Stimulated activated CD8-positive, alpha-beta memory T cell treated with anti-CD3 and anti-CD28 coated beads, Interleukin-15, amount 100 ng/mL, for 48 hours (primary cell): ENCODE measurements around the gene THADA.
"Not testable (repeated sequence)": the region's sequence is repeated elsewhere in the genome, so short reads cannot be mapped to it uniquely, and the experiment has no call there.

Source experiments
- DNase-seq, 2 donors: peaks; one replicate each; pipeline ENCODE4 v3.0.0-alpha.2; 2020; ENCODE audit warnings: low read depth in 2 of 2

Gene THADA

GRCh38 chr2:43412114-43412753, 183.6 kb downstream of the THADA start:
- no peak for DNase-seq

DNA sequence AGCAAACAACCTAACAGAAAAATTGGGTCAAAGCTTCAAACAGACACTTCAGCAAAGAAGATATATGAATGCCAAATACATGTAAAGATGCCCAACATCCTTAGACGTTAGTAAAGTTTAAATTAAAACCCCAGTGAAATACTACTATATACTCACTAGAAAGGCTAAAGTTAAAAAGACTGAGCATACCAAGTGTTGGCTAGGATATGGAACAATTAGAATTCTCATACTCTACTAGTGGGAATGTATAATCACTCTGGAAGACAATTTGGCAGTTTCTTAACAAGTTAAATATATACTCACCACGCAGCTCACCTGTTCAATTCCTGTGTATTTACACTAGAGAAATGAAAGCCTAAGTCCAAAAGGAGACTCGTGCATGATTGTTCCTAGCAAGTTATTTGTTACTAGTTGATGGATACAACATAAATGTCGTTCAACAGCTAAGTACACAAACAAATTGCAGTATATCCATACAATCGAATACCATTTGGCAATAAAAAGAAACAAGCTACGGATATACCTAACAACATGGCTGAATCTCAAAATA, 185.7 kb downstream of the THADA start:
- DNase-seq, result no peak

- no peak for DNase-seq
Measured at GRCh38 chr2:43408407-43409160, 187.3 kb downstream of the THADA start.

- DNase-seq, result no peak
Measured at GRCh38 chr2:43407935-43408334, 187.9 kb downstream of the THADA start.

GRCh38 chr2:43406651-43407279, 189.1 kb downstream of the THADA start:
- DNase-seq, result no peak

GRCh38 chr2:43405829-43406228, 190.0 kb downstream of the THADA start:
- DNase-seq, result no peak

DNA sequence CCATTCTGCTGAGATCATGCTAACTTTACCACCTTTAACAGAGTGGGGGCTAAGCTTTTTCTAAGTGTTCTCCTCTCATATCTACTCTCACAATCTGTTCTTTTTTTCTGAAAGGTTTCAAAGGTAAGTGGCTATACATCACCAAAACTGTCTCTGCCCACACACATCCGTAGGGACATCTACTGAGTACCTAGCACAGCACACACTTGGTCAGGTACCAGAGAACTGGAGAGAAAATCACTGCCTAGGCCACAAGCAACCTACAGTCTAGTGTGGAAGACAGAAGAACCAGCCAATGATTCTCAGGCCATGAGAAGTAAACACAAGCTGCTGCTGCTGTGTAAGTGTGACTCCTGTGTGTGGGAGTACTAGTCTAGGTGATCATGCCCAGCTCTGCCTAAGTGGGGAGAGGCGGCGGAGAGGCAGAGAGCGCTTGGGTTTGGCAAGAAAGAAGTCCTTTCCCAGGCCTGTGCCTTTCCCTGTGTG, 193.3 kb downstream of the THADA start:
- no peak for DNase-seq

- peak in 1 of 2 donors; percentile 22 for DNase-seq
Measured at GRCh38 chr2:43402002-43402401, 193.8 kb downstream of the THADA start.

GRCh38 chr2:43400508-43400907, 195.3 kb downstream of the THADA start:
- no peak for DNase-seq

GRCh38 chr2:43399515-43400264, 196.1 kb downstream of the THADA start:
- no peak for DNase-seq

DNA sequence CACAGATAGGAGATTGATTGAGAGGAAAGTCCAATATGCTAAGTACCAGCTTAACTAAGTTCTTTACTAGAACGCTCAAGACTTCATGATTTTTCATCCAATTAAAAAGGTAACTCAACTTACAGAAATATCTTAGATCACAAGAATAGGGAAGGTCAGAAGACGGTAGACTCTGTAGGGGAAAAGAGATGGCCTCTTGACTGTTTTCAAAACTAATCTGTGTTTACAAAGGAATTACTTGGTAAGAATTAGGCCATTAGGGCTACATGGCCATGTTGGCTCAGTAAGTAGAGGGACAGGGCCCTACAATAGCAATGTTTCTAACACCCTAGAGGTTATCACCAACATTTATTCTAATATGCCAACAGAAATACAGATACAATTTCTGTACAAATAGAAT, 196.7 kb downstream of the THADA start:
- DNase-seq, result no peak

DNA sequence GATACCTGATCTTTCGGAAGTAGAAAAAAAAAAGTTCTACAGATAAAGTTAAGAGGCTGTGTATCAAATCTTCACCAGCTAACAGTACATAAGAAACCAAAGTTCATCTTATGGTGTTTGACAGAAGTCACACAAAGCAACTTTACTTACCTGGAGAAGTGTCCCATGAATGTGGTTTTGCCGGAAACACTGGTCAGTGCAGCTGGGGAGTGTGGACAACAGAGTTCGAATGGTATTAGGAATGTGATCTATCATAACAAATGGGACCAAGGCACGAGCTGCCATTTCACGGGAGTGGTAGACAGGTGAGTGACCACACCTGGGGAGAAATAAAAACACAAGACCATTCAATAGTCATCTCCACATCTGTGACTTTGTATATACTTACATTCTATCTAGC, 198.0 kb downstream of the THADA start:
- no peak for DNase-seq

DNA sequence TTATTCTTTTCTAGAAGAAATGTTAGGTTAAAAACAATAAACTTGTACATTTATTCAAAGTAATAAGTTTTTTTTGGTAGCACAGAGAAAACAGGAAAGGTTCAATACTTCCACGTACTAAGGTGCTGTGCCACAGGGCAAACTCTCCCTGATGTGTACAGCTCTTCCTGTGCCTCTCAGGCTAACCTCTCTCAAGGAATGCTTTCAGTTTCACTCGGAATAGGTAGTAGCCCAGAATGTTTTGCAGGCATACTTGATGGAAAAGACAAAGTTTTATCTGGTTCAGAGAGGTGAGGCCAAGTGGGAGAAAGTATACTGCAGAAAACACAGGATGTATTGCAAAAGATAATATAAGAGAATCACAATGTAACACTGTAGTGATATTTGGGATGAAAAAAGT, 198.4 kb downstream of the THADA start:
- no peak for DNase-seq

- not testable (repeated sequence) for DNase-seq
Measured at GRCh38 chr2:43396344-43396743, 199.5 kb downstream of the THADA start.

GRCh38 chr2:43393918-43394317, 201.9 kb downstream of the THADA start:
- DNase-seq, result no peak

DNA sequence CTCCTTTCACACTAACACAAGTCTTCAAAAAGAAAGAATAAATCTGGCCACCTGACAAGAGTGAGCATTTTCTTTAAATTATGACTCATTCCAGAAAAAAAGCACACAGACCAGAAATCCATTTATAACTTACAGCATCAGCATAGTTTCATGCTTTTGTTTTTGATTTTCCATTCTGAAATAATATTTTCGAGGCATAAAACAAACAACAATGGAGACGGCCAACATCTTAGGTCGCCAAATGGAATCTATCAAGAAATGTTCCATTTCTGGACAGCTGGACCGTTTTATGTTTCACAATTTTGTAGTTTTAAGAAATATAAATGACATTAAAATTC, 204.0 kb downstream of the THADA start:
- DNase-seq, result no peak

DNA sequence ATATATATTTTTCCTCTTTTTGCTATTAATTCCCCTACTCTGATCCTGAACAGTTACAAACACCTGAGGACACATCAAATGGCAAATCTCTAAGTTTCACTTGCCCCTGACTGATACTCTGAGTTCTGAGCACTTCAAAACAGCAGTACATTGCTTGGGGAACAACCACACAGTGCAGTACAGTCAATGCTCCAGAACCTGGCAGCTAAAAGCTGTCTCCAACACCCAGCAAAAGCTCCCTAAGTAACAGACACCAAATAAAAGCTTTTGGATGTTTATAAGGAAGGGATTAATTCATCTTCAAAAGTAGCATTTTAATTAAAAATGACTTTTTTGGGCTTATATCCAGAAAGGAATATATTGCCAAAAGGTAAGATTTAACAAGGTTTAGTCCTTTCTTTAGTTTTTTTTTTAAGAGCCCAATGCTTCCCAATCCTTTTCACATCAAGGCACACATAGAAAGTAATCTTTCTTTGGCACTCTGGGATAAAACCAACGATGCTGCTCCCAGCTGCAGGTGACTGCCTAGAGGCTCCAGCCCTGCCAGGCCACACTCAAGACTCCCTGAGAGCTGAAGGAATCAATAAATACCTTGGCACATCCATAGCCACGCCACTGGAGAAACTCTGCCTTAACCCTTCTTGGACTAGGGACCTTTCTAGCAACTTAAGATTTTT, 204.5 kb downstream of the THADA start:
- no peak for DNase-seq

DNA sequence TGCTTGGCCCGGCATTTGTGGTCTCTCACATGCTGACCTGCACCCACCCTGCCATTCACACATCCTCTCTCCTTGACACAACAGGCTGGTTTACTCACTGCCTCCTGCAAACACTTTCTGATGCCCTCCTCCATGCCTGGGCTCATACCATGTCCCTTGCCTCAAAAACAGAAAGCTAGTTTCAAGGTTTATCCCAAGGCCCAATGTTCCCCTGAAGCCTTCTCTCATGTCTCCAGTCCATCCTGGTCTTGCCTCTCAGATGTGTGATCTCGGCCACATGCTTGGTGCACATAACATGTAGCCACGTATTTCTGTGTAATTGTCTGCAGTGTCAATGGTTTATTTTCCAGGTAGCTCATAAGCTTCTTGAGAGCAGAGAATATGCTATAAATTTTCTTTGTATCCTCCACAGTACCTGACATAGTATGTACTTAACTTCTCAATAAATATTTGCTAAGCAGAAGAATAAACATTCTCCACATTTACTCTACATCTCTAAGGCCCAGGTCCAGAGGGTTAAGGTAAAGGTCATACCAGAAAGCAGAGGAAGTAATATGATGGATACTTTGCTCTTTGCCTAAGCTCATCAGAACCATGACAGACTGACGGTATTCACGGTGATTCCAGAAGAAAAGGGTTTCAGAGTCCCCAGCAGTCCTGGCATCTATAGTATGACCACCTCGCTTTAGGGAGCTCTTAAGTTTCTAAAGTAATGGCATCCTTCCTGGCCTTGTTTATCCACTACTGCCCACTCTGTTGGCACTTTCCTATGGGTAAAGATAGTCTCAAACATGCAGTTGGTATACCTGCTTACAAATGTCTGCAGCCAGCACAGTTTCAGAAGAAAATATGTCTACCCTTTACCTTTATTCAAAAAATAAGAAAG, 206.0 kb downstream of the THADA start:
- DNase-seq, result no peak

GRCh38 chr2:43388371-43388770, 207.5 kb downstream of the THADA start:
- no peak for DNase-seq
